ENCODE measurements around the gene DPEP2NB. TPM values are rescaled to one million over a fixed set of nuclear protein-coding genes. Genes with fewer than 3 reads are reported as not detected.

Gene DPEP2NB
- total and polyA plus RNA-seq, 4 donors, result not detected

Small RNA genes lying within 50 kb of the gene (small RNA-seq; reads per million reads assigned to genes)
- not detected for gene RNU6-359P

Other genes with a start within 250 kb of the DPEP2NB start
- 10 to 100 TPM in 1 of 2 donors, 1 to 10 TPM in 1; 9.8 to 12.8 TPM for gene RANBP10, start 209.4 kb downstream of the DPEP2NB start, total RNA-seq
- gene RANBP10, start 209.4 kb downstream of the DPEP2NB start, polyA plus RNA-seq, result 10 to 100 TPM; 14.9 to 15.5 TPM
- gene TSNAXIP1, start 209.0 kb downstream of the DPEP2NB start, total RNA-seq, result under 1 TPM; 0.09 to 0.75 TPM
- 1 to 10 TPM in 1 of 2 donors, under 1 TPM in 1; 0.62 to 1.5 TPM for gene TSNAXIP1, start 209.0 kb downstream of the DPEP2NB start, polyA plus RNA-seq
- 10 to 100 TPM; 14.1 to 19.7 TPM for gene THAP11, start 173.6 kb downstream of the DPEP2NB start, total RNA-seq
- 1 to 10 TPM; 6.7 to 9.5 TPM for gene THAP11, start 173.6 kb downstream of the DPEP2NB start, polyA plus RNA-seq
- 10 to 100 TPM; 27.4 to 69.5 TPM for gene NUTF2, start 169.0 kb downstream of the DPEP2NB start, total RNA-seq
- 10 to 100 TPM; 51.0 to 58.7 TPM for gene NUTF2, start 169.0 kb downstream of the DPEP2NB start, polyA plus RNA-seq
- 10 to 100 TPM; 15.9 to 22.7 TPM for gene CENPT, start 168.2 kb downstream of the DPEP2NB start, total RNA-seq
- 10 to 100 TPM; 11.4 to 26.9 TPM for gene CENPT, start 168.2 kb downstream of the DPEP2NB start, polyA plus RNA-seq
- 10 to 100 TPM; 22.9 to 26.8 TPM for gene EDC4, start 142.9 kb downstream of the DPEP2NB start, total RNA-seq
- gene EDC4, start 142.9 kb downstream of the DPEP2NB start, polyA plus RNA-seq, result 10 to 100 TPM; 17.7 to 20.3 TPM
- gene NRN1L, start 131.0 kb downstream of the DPEP2NB start, total RNA-seq, result under 1 TPM; 0.14 to 0.33 TPM
- under 1 TPM; 0.23 to 0.24 TPM for gene NRN1L, start 131.0 kb downstream of the DPEP2NB start, polyA plus RNA-seq
- gene PSKH1, start 122.7 kb downstream of the DPEP2NB start, total RNA-seq, result 10 to 100 TPM; 14.0 to 23.8 TPM
- gene PSKH1, start 122.7 kb downstream of the DPEP2NB start, polyA plus RNA-seq, result 10 to 100 TPM in 1 of 2 donors, 1 to 10 TPM in 1; 8.3 to 13.7 TPM
- under 1 TPM; 0.09 to 0.50 TPM for gene CTRL, start 84.0 kb downstream of the DPEP2NB start, total RNA-seq
- gene CTRL, start 84.0 kb downstream of the DPEP2NB start, polyA plus RNA-seq, result 1 to 10 TPM in 1 of 2 donors, under 1 TPM in 1; 0.09 to 5.0 TPM
- 10 to 100 TPM; 24.8 to 36.3 TPM for gene PSMB10, start 79.1 kb downstream of the DPEP2NB start, total RNA-seq
- gene PSMB10, start 79.1 kb downstream of the DPEP2NB start, polyA plus RNA-seq, result 10 to 100 TPM; 28.4 to 48.2 TPM
- 10 to 100 TPM; 45.7 to 87.3 TPM for gene LCAT, start 71.8 kb downstream of the DPEP2NB start, total RNA-seq
- gene LCAT, start 71.8 kb downstream of the DPEP2NB start, polyA plus RNA-seq, result 100 to 1,000 TPM; 140 to 201 TPM
- 10 to 100 TPM; 20.0 to 37.3 TPM for gene SLC12A4, start 47.3 kb downstream of the DPEP2NB start, total RNA-seq
- gene SLC12A4, start 47.3 kb downstream of the DPEP2NB start, polyA plus RNA-seq, result 10 to 100 TPM in 1 of 2 donors, 1 to 10 TPM in 1; 8.0 to 14.1 TPM
- under 1 TPM; 0.08 to 0.37 TPM for gene DPEP3, start 35.4 kb downstream of the DPEP2NB start, total RNA-seq
- gene DPEP3, start 35.4 kb downstream of the DPEP2NB start, polyA plus RNA-seq, result under 1 TPM in 1 of 2 donors, not detected in 1; 0.22 TPM
- 1 to 10 TPM; 1.9 to 2.4 TPM for gene DPEP2, start 16.4 kb downstream of the DPEP2NB start, total RNA-seq
- 1 to 10 TPM; 1.4 to 1.9 TPM for gene DPEP2, start 16.4 kb downstream of the DPEP2NB start, polyA plus RNA-seq
- gene DDX28, start 7.3 kb upstream of the DPEP2NB start, total RNA-seq, result 1 to 10 TPM; 7.6 to 8.4 TPM
- 10 to 100 TPM in 1 of 2 donors, 1 to 10 TPM in 1; 8.4 to 11.6 TPM for gene DDX28, start 7.3 kb upstream of the DPEP2NB start, polyA plus RNA-seq
- 10 to 100 TPM in 1 of 2 donors, 1 to 10 TPM in 1; 7.2 to 10.7 TPM for gene DUS2, start 7.4 kb upstream of the DPEP2NB start, total RNA-seq
- 1 to 10 TPM; 6.9 to 8.6 TPM for gene DUS2, start 7.4 kb upstream of the DPEP2NB start, polyA plus RNA-seq
- 10 to 100 TPM; 20.9 to 21.2 TPM for gene NFATC3, start 69.5 kb upstream of the DPEP2NB start, total RNA-seq
- gene NFATC3, start 69.5 kb upstream of the DPEP2NB start, polyA plus RNA-seq, result 10 to 100 TPM in 1 of 2 donors, 1 to 10 TPM in 1; 9.7 to 12.6 TPM
- 10 to 100 TPM; 21.0 to 84.8 TPM for gene ESRP2, start 220.2 kb upstream of the DPEP2NB start, total RNA-seq
- 10 to 100 TPM; 41.6 to 49.8 TPM for gene ESRP2, start 220.2 kb upstream of the DPEP2NB start, polyA plus RNA-seq
- 10 to 100 TPM; 16.2 to 19.8 TPM for gene PLA2G15, start 229.5 kb upstream of the DPEP2NB start, total RNA-seq
- 10 to 100 TPM in 1 of 2 donors, 1 to 10 TPM in 1; 4.5 to 13.9 TPM for gene PLA2G15, start 229.5 kb upstream of the DPEP2NB start, polyA plus RNA-seq
- gene SLC7A6, start 248.6 kb upstream of the DPEP2NB start, total RNA-seq, result 1 to 10 TPM; 2.5 to 4.9 TPM
- 1 to 10 TPM; 1.2 to 1.3 TPM for gene SLC7A6, start 248.6 kb upstream of the DPEP2NB start, polyA plus RNA-seq

All from liver (tissue), 5 donors.